HG03457 (cell line): Measurements from ENCODE around the gene RMND5A.

Experiments
- ATAC-seq: cut with Tn5 transposase; IDR thresholded peaks from one replicate; pipeline ENCODE4 v1.9.1; 2021; ENCODE audit warnings: moderate number of reproducible peaks; ENCODE audit not compliant: unreplicated experiment

RMND5A gene

DNA sequence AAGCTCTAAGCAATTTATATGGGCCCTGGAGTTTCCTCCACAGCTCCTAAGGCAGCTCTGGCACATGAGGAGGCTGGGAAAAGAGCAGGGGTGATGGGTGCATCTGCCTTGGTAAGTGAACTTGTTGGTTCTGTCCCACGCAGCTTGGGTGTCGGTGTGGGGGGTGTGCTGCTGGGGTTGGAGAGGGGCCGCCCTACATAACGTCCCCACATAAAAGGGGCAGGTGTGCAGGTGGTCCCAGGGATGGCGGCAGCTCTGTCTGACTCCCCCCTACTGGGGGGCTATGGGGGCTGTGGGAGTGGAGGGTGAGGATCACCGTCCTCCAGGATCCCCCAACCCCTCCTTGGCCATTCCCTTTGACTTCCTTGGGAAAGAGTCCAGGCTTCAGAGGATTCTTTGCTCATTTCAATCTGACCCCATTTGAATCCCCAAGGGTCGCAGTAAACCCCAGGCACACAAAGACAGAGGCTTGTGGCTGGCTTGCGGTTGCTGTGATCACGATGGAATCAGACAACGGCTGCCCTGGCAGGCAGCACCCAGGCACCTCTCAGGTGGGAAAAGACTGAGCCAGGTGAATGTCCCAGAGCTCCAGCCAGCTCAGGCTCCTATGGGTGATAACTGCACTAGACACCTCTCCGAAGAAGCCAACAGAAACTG lies 105.1 kb downstream of the RMND5A start:
- no peak for ATAC-seq

- ATAC-seq: no peak
These were observed 105.7 kb downstream of the RMND5A start for GRCh38 chr2:86825693-86826381.

GRCh38 chr2:86826951-86827350 lies 106.9 kb downstream of the RMND5A start:
- no peak for ATAC-seq
